ENCODE data around the gene UBL7. TPM values are rescaled to one million over a fixed set of nuclear protein-coding genes. Genes with fewer than 3 reads are reported as not detected.

Gene UBL7
- total RNA-seq, 1 experiment from 2014 or later = 65.3 TPM

- no peak for TF ChIP-seq REST (IDR thresholded peaks at IDR 0.05; ENCODE audit: low read depth)
- TF ChIP-seq POLR2A (IDR thresholded peaks at IDR 0.05; ENCODE audit: borderline replicate concordance, extremely low read depth, insufficient read depth, insufficient read length) = no peak
- no peak for TF ChIP-seq EGR1 (IDR thresholded peaks at IDR 0.05; ENCODE audit: low read depth)
- no peak for TF ChIP-seq CBX3 (IDR thresholded peaks at IDR 0.05; ENCODE audit: low read depth)
- no peak for TF ChIP-seq FOSL1 (IDR thresholded peaks at IDR 0.05; ENCODE audit: low read depth)
- TF ChIP-seq SRF (IDR thresholded peaks at IDR 0.05; ENCODE audit: low read depth) = no peak
Measured at GRCh38 chr15:74431645-74432044, 29.3 kb downstream of the UBL7 start (continued).

- POLR2A ChIA-PET = interaction anchor here (1.0 to 2.1 kb wide), 2 partner anchors 11 to 31 kb away, joined by 3 to 6 read pairs; no protein-coding TSS in a partner anchor
- intact Hi-C loops (cut with micrococcal nuclease) = no loop called here
- Histone ChIP-seq H3K4me1 (ENCODE audit: control insufficient read depth in 1 of 2, insufficient read depth in 2 of 2, low read length in 2 of 2) (peaks cover 16 to 75% of the 10 kb centered on the region in 2 experiments), H3K9me3 (ENCODE audit: control insufficient read depth in 1 of 2, insufficient read depth in 1 of 2, low read depth in 1 of 2, low read length in 2 of 2) (no peaks in the 10 kb centered on the region), H3K9me2 (ENCODE audit: insufficient read depth) (no peaks in the 10 kb centered on the region), H4K20me1 (ENCODE audit: insufficient read depth) (no peaks in the 10 kb centered on the region), H3K27ac (ENCODE audit: low read depth, low read length) (no peak overlapping the region), H3K27me3 (ENCODE audit: insufficient read depth, low read length) (no peaks in the 10 kb centered on the region), H3K4me2 (ENCODE audit: low read length) (peak overlapping the region; percentile 10; the same call in 1 of the 2 replicates), H2AFZ (ENCODE audit: low read depth, low read length, poor library complexity, severe bottlenecking) (no peak overlapping the region), H3K36me3 (ENCODE audit: control insufficient read depth in 1 of 2, insufficient read depth in 2 of 2, low read length in 2 of 2) (no peaks in the 10 kb centered on the region; a peak in 1 of 4 replicates), H3K79me2 (ENCODE audit: insufficient read depth, low read length) (peaks cover 76% of the 10 kb centered on the region), H3K9ac (ENCODE audit: low read length) (no peak overlapping the region), H3K4me3 (replicated peaks in 1 of 2; ENCODE audit: low read depth in 1 of 2, low read length in 2 of 2) (no peak overlapping the region)
- no peak for DNase-seq (ENCODE audit: low read depth, low spot score)
- no peak for ATAC-seq
- no TSS peak for BruUV-seq (replicated peaks)
- TF ChIP-seq EGR1 (IDR thresholded peaks at IDR 0.05; ENCODE audit: low read depth) (no peak), POLR2A (IDR thresholded peaks at IDR 0.05; ENCODE audit: borderline replicate concordance, extremely low read depth, insufficient read depth, insufficient read length) (no peak), SIN3A (IDR thresholded peaks at IDR 0.05; ENCODE audit: low read depth) (no peak), RAD21 (IDR thresholded peaks at IDR 0.05; ENCODE audit: low read depth) (no peak), JUND (IDR thresholded peaks at IDR 0.05) (no peak), MAX (IDR thresholded peaks at IDR 0.05) (no peak), CTCF (IDR thresholded peaks at IDR 0.05 in 2 of 3, conservative IDR thresholded peaks at IDR 0.05 in 1 of 3; ENCODE audit: borderline replicate concordance in 1 of 3, insufficient read depth in 1 of 3, low read depth in 2 of 3, low read length in 2 of 3) (no peak), ATF3 (IDR thresholded peaks at IDR 0.05) (no peak), YY1 (IDR thresholded peaks at IDR 0.05; ENCODE audit: extremely low read depth, insufficient replicate concordance, low read depth, low read length) (no peak), ZFX (IDR thresholded peaks at IDR 0.05) (no peak), ZNF274 (IDR thresholded peaks at IDR 0.05; ENCODE audit: low read depth, low read length) (no peak), EZH2phosphoT487 (IDR thresholded peaks at IDR 0.05; ENCODE audit: borderline replicate concordance) (no peak)
- RAD21 ChIA-PET (ENCODE audit: low non-redundant PET in 1 of 2, low total read pairs in 2 of 2, uncharacterized antibody in 2 of 2, unreplicated experiment in 2 of 2) = no interaction called here
- CTCF ChIA-PET = interaction anchor here (1.0 kb wide), 1 partner anchor 11 kb away, joined by 3 read pairs; no protein-coding TSS in a partner anchor
Measured at GRCh38 chr15:74431116-74431515, 29.8 kb downstream of the UBL7 start.
